CD14-positive monocyte (primary cell): ENCODE results near the gene CDC42BPG. TPM values are rescaled to one million over a fixed set of nuclear protein-coding genes. Genes with fewer than 3 reads are reported as not detected.

ENCODE experiments used
- DNase-seq, 3 donors: peaks; one replicate each; pipeline ENCODE4 v3.0.0-alpha.2; 2011 to 2022
- H2AFZ ChIP-seq: 2 replicates; pipeline ENCODE4 v1.6.0; 2012; ENCODE audit warnings: mild to moderate bottlenecking, low read depth, low read length, inconsistent platforms; ENCODE audit not compliant: insufficient read depth, poor library complexity, severe bottlenecking
- H3K27ac ChIP-seq, 2 donors: 1 replicate in 1 of 2; 2 replicates in 1 of 2; pipeline ENCODE4 v1.5.1; 2012 to 2013; ENCODE audit warnings: low read length in 2 of 2, control low read depth in 1 of 2, inconsistent platforms in 1 of 2, low read depth in 1 of 2, mild to moderate bottlenecking in 1 of 2
- H3K27me3 ChIP-seq, 2 donors: one replicate each; pipeline versions ENCODE4 v1.6.0 to v1.6.1; 2011 to 2013; ENCODE audit warnings: low read length in 2 of 2; ENCODE audit not compliant: control insufficient read depth in 2 of 2, insufficient read depth in 2 of 2
- H3K36me3 ChIP-seq, 2 donors: replicated peaks in 1 of 2; 1 replicate in 1 of 2; 2 replicates in 1 of 2; pipeline versions ENCODE4 v1.5.1 to v1.6.1; 2012 to 2013; ENCODE audit warnings: low read length in 2 of 2, control low read depth in 1 of 2, inconsistent platforms in 1 of 2, mild to moderate bottlenecking in 1 of 2; ENCODE audit not compliant: insufficient read depth in 2 of 2, control insufficient read depth in 1 of 2
- H3K4me1 ChIP-seq, 2 donors: 1 replicate in 1 of 2; 2 replicates in 1 of 2; pipeline versions ENCODE4 v1.5.1 to v1.6.1; 2012 to 2013; ENCODE audit warnings: low read length in 2 of 2, control low read depth in 1 of 2, inconsistent platforms in 1 of 2, mild to moderate bottlenecking in 1 of 2, moderate library complexity in 1 of 2; ENCODE audit not compliant: insufficient read depth in 2 of 2, control insufficient read depth in 1 of 2
- H3K4me2 ChIP-seq: replicated peaks from 2 replicates; pipeline ENCODE3; 2012; ENCODE audit warnings: low read length, moderate library complexity, mild to moderate bottlenecking; ENCODE audit not compliant: poor library complexity, severe bottlenecking; ENCODE audit errors: extremely low read depth
- H3K4me3 ChIP-seq, 3 experiments: fragments of 200-600 bp in 1 of 3; sonication (generic) in 1 of 3; replicated peaks in 1 of 3; 1 replicate in 2 of 3; 2 replicates in 1 of 3; pipeline ENCODE4 v1.5.1; 2011 to 2013; ENCODE audit warnings: low read length in 3 of 3, mild to moderate bottlenecking in 3 of 3, control low read depth in 2 of 3, low read depth in 2 of 3, inconsistent platforms in 1 of 3, moderate library complexity in 1 of 3
- H3K79me2 ChIP-seq: 2 replicates; pipeline ENCODE4 v1.6.0; 2012; ENCODE audit warnings: mild to moderate bottlenecking, control low read depth, inconsistent platforms, low read length, moderate library complexity; ENCODE audit not compliant: insufficient read depth
- H3K9ac ChIP-seq: 2 replicates; pipeline ENCODE4 v1.6.0; 2017; ENCODE audit warnings: low read length, mild to moderate bottlenecking; ENCODE audit not compliant: insufficient read depth, poor library complexity, severe bottlenecking
- H3K9me3 ChIP-seq, 2 donors: replicated peaks in 1 of 2; 1 replicate in 1 of 2; 2 replicates in 1 of 2; pipeline versions ENCODE4 v1.5.1 to v1.6.1; 2012 to 2013; ENCODE audit warnings: low read length in 2 of 2, control low read depth in 1 of 2; ENCODE audit not compliant: control insufficient read depth in 1 of 2, insufficient read depth in 1 of 2
- H4K20me1 ChIP-seq: 2 replicates; pipeline ENCODE4 v1.6.0; 2012; ENCODE audit warnings: mild to moderate bottlenecking, low read length, control low read depth, moderate library complexity; ENCODE audit not compliant: insufficient read depth
- H3K27ac Mint-ChIP-seq, 7 donors: one replicate each; pipeline ENCODE4 v1.8.0; 2020; ENCODE audit warnings: mild to moderate bottlenecking in 7 of 7, mixed read lengths in 7 of 7, moderate library complexity in 6 of 7, inconsistent platforms in 2 of 7
- H3K27me3 Mint-ChIP-seq, 3 donors: one replicate each; pipeline ENCODE4 v1.8.0; 2021 to 2022; ENCODE audit warnings: low read depth in 3 of 3, mild to moderate bottlenecking in 3 of 3, mixed read lengths in 3 of 3, moderate library complexity in 3 of 3, inconsistent platforms in 1 of 3
- H3K36me3 Mint-ChIP-seq, 2 donors: one replicate each; pipeline ENCODE4 v1.8.0; 2020; ENCODE audit warnings: mixed read lengths in 2 of 2, inconsistent platforms in 1 of 2, mild to moderate bottlenecking in 1 of 2
- H3K4me1 Mint-ChIP-seq: one replicate; pipeline ENCODE4 v1.8.0; 2020; ENCODE audit warnings: mild to moderate bottlenecking, mixed read lengths
- H3K4me3 Mint-ChIP-seq, 2 donors: one replicate each; pipeline ENCODE4 v1.8.0; 2020; ENCODE audit warnings: mild to moderate bottlenecking in 2 of 2, mixed read lengths in 2 of 2, moderate library complexity in 1 of 2
- H3K9me3 Mint-ChIP-seq, 7 donors: one replicate each; pipeline ENCODE4 v1.8.0; 2020 to 2022; ENCODE audit warnings: mixed read lengths in 7 of 7, mild to moderate bottlenecking in 6 of 7, moderate library complexity in 6 of 7, inconsistent platforms in 2 of 7
- WGBS: methylation state at CpG from one replicate; pipeline ENCODE4 v1.1.5; 2013; ENCODE audit warnings: missing lambda C conversion rate; ENCODE audit not compliant: insufficient coverage; 5-methylcytosine and 5-hydroxymethylcytosine counted together
- intact Hi-C, 2 donors: fragments of 100-400 bp; cut with micrococcal nuclease; formaldehyde crosslinking; loops; one replicate each; pipeline versions ENCODE4 v1.15.0 to v1.15.1; 2023
- polyA plus RNA-seq, 3 donors: library from polyadenylated mRNA; depleted of rRNA in 1 of 3; unstranded in 2 of 3; stranded (reverse) in 1 of 3; fragments of 300-500 nt in 2 of 3; fragments of >200 nt in 1 of 3; fragmentation: Illumina TruSeq in 2 of 3; gene quantifications; 1 replicate in 2 of 3; 2 replicates in 1 of 3; pipeline ENCODE4 v1.2.3, GENCODE V29; 2012 to 2021
- TF ChIP-seq, protein P1 (sequence below): fragments of 200-600 bp; IDR thresholded peaks from one replicate; pipeline ENCODE4 v1.8.0; 2022; ENCODE audit warnings: antibody characterized with exemption, mild to moderate bottlenecking

CDC42BPG gene
- polyA plus RNA-seq, 3 donors, result 0.23 TPM; not detected in 2

GRCh38 chr11:64878223-64878493 is 33.7 kb upstream of the CDC42BPG start:
- H3K4me2 ChIP-seq, result peak overlapping the region; percentile 100
- peaks cover 0 to 2% of the 10 kb centered on the region in 2 donors for H3K27me3 ChIP-seq
- WGBS, result under 1% methylated on average over 21 of the region's 21 CpGs
- H2AFZ ChIP-seq, result no peak overlapping the region
- intact Hi-C loops, result loop anchor here in 1 of 2 donors (1.0 kb wide), 1 partner anchor 8 kb away; no protein-coding TSS in a partner anchor
- Mint-ChIP-seq H3K36me3 (peaks cover 32 to 36% of the 10 kb centered on the region in 2 donors), H3K4me1 (peaks cover 64% of the 10 kb centered on the region), H3K27me3 (peaks cover 0 to 20% (median 9%) of the 10 kb centered on the region in 3 donors), H3K9me3 (peaks cover 0 to 5% (median 0%) of the 10 kb centered on the region in 7 donors), H3K4me3 (peak overlapping the region; percentile 96 to 100), H3K27ac (peak overlapping the region; percentile 83 to 100 (median 92))
- peaks cover 49% of the 10 kb centered on the region for H3K79me2 ChIP-seq
- peak overlapping the region; percentile 44 to 98 for H3K27ac ChIP-seq
- H3K9me3 ChIP-seq, result no peaks in the 10 kb centered on the region
- TF ChIP-seq, protein P1, sequence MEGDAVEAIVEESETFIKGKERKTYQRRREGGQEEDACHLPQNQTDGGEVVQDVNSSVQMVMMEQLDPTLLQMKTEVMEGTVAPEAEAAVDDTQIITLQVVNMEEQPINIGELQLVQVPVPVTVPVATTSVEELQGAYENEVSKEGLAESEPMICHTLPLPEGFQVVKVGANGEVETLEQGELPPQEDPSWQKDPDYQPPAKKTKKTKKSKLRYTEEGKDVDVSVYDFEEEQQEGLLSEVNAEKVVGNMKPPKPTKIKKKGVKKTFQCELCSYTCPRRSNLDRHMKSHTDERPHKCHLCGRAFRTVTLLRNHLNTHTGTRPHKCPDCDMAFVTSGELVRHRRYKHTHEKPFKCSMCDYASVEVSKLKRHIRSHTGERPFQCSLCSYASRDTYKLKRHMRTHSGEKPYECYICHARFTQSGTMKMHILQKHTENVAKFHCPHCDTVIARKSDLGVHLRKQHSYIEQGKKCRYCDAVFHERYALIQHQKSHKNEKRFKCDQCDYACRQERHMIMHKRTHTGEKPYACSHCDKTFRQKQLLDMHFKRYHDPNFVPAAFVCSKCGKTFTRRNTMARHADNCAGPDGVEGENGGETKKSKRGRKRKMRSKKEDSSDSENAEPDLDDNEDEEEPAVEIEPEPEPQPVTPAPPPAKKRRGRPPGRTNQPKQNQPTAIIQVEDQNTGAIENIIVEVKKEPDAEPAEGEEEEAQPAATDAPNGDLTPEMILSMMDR, result no peak
- H3K4me1 ChIP-seq, result peaks cover 64 to 72% of the 10 kb centered on the region in 2 donors
- H3K4me3 ChIP-seq, result peak overlapping the region; percentile 72 to 100 (median 92)
- no peak for DNase-seq
- H4K20me1 ChIP-seq, result peaks cover 52% of the 10 kb centered on the region
- peaks cover 7 to 20% of the 10 kb centered on the region in 2 donors for H3K36me3 ChIP-seq
- H3K9ac ChIP-seq, result peak overlapping the region; percentile 92

GRCh38 chr11:64877390-64878222 is 33.2 kb upstream of the CDC42BPG start:
- Histone ChIP-seq H3K4me1 (peaks cover 64 to 78% of the 10 kb centered on the region in 2 donors), H3K4me2 (peak overlapping the region; percentile 100), H4K20me1 (peaks cover 58% of the 10 kb centered on the region), H3K79me2 (peaks cover 55% of the 10 kb centered on the region), H3K9ac (peak overlapping the region; percentile 92), H3K27me3 (no peaks in the 10 kb centered on the region), H2AFZ (no peak overlapping the region), H3K36me3 (peaks cover 12 to 25% of the 10 kb centered on the region in 2 donors), H3K4me3 (peak overlapping the region; percentile 72 to 100 (median 92)), H3K9me3 (no peaks in the 10 kb centered on the region), H3K27ac (peak overlapping the region; percentile 44 to 98)
- peaks cover 37 to 42% of the 10 kb centered on the region in 2 donors for H3K36me3 Mint-ChIP-seq
- intact Hi-C loops, result loop anchor here (1.0 to 2.0 kb wide), 2 partner anchors 9 to 15 kb away; no protein-coding TSS in a partner anchor
- H3K4me3 Mint-ChIP-seq, result peak overlapping the region; percentile 96 to 100
- 1% methylated on average over 37 of the region's 41 CpGs for WGBS
- peaks cover 0 to 20% (median 9%) of the 10 kb centered on the region in 3 donors for H3K27me3 Mint-ChIP-seq
- H3K27ac Mint-ChIP-seq, result peak overlapping the region; percentile 83 to 100 (median 92)
- DNase-seq, result no peak
- peaks cover 70% of the 10 kb centered on the region for H3K4me1 Mint-ChIP-seq
- TF ChIP-seq, protein P1, result no peak
- H3K9me3 Mint-ChIP-seq, result peaks cover 0 to 5% (median 0%) of the 10 kb centered on the region in 7 donors
